ENCODE measurements around the gene TBX1.
"Not testable (repeated sequence)": the region's sequence is repeated elsewhere in the genome, so short reads cannot be mapped to it uniquely, and the experiment has no call there.

Gene TBX1

DNA sequence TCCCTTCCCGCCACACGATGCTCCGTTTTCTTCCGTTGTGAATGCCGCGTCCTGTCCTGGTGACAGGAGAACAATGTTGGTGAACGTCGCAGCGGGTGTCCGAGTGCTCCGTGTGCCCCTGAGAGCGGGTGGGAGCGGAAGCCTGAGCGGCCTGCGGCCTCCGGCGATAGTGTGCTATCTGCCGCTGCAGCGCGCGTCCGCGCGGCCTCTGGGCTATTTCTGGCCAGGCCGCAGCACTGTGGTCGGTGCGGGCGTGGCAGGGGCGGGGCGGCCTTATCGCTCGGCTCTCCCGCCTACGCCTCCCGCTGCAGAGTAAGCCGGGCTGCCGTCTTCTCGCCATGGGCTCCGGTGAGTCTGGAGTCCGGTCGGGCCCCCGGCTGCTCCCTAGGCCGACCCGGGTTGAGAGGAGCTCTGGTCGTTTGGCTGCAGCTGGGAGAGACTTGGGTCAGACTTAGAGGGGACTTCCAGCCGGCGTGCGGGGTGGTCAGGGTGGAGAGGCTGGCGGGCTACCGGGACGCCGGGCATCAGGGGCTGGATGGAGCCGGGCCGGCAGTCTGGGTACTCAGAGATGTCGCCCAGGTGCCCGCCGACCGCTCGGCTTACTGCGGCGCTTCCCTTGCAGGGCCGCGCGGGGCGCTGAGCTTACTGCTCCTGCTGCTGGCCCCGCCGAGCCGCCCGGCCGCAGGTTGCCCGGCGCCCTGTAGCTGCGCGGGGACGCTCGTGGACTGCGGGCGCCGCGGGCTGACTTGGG lies 37.2 kb upstream of the TBX1 start, which contains the start of gene GP1BB:
GP1BB (plus strand) TSS at position 308 of the 751 bp plus-strand sequence; CDS start at position 339, 31 bp downstream.
- peak in 1 of 2 donors; percentile 17 for DNase-seq (ENCODE audit: low read depth in 2 of 2)

DNA sequence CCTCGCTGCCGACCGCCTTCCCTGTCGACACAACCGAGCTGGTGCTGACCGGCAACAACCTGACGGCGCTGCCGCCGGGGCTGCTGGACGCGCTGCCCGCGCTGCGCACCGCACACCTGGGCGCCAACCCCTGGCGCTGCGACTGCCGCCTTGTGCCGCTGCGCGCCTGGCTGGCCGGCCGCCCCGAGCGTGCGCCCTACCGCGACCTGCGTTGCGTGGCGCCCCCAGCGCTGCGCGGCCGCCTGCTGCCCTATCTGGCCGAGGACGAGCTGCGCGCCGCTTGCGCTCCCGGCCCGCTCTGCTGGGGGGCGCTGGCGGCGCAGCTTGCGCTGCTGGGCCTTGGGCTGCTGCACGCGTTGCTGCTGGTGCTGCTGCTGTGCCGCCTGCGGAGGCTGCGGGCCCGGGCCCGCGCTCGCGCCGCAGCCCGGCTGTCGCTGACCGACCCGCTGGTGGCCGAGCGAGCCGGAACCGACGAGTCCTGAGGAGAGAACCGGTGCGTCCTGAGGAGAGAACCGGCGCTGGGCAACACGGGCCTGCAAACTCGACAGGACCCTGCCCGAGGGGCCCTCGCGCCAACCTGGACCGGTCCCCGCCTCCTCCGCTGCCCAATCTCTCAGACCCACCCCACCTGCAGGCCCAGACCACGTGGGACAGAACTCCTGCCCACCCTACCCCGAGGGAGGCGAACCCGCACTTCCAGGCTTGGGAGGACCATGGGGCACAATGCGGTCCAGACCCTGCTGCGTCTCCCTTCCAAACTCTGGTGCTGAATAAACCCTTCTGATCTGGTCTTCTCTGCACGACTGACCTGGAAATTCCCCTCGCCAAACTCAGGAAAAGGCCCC lies 36.4 kb upstream of the TBX1 start:
- DNase-seq (ENCODE audit: low read depth in 2 of 2) = peak; percentile 23 to 45

DNA sequence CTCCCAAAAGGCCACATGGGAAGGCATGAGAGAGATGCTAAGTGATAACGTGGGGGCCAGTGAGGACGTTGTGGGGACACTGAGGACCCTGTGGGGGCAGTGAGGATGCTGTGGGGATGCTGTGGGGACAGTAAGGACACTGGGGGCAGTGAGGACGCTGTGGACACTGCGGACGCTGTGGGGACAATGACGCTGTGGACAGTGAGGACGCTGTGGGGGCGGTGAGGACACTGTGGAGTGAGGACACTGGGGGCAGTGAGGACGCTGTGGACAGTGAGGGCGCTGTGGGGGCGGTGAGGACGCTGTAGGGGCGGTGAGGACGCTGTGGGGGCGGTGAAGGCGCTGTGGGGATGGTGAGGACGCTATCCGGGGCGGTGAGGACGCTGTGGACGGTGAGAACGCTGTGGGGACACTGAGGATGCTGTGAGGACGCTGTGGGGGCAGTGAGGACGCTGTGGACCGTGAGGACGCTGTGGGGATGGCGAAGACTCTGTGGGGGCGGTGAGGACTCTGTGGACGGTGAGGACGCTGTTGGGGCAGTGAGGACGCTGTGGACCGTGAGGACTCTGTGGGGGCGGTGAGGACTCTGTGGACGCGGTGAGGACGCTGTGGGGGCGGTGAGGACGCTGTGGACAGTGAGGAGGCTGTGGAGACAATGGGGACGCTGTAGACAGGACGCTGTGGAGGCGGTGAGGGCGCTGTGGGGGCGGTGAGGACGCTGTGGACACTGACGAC lies 35.5 kb upstream of the TBX1 start:
- DNase-seq (ENCODE audit: low read depth in 2 of 2) = no peak

DNA sequence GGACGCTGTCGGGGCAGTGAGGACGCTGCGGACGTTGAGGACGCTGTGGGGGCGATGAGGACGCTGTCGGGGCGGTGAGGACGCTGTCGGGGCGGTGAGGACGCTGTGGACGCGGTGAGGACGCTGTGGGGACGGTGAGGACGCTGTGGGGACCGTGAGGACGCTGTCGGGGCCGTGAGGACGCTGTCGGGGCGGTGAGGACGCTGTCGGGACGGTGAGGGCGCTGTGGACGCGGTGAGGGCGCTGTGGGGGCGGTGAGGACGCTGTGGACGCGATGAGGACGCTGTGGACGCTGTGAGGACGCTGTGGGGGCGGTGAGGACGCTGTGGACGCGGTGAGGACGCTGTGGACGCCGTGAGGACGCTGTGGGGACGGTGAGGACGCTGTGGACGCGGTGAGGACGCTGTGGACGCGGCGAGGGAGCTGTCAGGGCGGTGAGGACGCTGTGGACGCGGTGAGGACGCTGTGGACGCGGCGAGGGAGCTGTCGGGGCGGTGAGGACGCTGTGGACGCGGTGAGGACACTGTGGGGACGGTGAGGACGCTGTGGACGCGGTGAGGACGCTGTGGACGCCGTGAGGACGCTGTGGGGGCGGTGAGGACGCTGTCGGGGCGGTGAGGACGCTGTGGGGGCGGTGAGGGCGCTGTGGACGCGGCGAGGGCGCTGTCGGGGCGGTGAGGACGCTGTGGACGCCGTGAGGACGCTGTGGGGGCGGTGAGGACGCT lies 34.4 kb upstream of the TBX1 start:
- not testable (repeated sequence) for DNase-seq (ENCODE audit: low read depth in 2 of 2)

DNA sequence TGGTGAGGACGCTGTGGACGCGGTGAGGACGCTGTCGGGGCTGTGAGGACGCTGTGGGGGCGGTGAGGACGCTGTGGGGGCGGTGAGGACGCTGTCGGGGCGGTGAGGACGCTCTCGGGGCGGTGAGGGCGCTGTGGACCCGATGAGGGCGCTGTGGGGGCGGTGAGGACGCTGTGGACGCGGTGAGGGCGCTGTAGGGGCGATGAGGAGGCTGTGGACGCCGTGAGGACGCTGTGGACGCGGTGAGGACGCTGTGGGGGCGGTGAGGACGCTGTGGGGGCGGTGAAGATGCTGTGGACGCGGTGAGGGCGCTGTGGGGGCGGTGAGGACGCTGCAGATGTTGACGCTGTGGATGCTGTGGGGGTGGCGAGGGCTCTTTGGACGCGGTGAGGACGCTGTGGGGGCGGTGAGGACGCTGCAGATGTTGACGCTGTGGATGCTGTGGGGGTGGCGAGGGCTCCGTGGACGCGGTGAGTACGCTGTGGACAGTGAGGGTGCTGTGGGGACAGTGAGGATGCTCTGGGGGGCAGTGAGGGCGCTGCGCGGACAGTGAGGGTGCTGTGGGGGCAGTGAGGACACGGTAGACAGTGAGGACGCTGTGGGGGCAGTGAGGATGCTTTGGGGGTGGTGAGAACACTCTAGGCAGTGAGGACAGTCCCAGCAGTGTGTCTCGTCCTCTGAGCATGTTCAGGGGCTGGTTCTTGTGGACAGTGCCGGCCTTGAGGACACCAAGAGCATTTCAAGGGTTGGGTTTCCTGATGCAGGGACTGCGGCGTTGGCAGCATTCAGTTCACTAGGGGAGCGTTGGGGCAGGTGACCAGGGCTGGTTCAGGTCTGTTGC lies 33.0 kb upstream of the TBX1 start:
- DNase-seq (ENCODE audit: low read depth in 2 of 2) = no peak

DNA sequence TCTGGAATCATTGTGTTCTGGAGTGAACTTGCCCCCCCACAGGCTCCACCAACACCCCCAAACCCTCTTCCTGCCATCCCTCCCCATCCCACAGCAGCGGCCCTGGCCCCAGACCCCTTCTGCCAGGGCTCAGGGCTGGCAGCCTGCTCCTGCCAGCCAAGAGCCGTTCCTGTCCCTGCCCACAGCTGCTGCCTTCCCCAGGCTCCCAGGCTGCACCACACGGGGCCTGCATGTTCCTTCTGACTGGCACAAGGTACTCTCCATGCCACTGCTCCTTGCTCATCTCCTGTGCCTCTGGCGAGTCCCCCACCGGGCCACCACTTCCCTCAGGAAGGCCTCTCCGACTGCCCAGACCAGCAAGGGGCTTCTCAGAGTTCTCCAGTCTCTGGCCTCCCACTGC lies 32.3 kb upstream of the TBX1 start:
- DNase-seq (ENCODE audit: low read depth in 2 of 2) = no peak

DNA sequence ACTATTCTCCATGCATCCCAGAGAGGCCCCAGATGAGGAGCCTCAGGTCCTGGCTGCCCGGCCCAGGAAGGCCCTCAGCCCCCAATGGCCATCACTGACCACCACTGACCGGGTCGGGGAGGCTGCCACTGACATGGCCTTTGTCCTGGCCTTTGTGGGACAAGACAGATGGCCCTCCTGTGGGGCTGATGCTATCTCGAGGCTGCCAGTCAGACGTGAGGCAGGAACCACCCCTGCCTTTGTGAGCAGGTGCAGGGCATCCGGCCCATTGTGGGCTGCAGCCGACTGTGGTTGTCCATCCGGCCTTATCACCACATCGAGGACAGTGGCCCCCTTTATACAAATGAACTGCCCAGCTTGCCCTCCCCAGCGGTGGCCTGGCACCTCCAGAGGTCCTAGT lies 31.7 kb upstream of the TBX1 start:
- DNase-seq (ENCODE audit: low read depth in 2 of 2) = no peak

DNA sequence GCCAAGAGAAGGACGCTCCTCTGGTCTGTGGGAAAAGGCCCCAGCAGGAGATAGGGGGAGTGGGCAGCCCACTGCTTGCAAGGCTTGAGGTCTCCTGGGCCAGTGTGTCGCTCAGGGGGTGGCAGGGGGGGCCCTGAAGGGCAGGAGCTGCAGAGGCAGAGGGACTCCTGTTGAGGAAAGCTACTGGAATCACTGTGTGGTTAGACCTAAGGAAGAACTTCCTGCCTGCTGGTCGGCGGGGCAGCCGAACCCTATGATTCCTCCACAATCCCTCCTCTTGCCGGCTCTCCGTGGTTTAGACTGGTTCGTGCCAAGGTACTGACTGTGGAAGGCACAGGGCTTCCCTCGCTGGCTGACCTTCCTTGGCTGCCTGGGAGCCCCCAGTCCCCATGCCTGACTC lies 31.1 kb upstream of the TBX1 start:
- DNase-seq (ENCODE audit: low read depth in 2 of 2) = no peak

DNA sequence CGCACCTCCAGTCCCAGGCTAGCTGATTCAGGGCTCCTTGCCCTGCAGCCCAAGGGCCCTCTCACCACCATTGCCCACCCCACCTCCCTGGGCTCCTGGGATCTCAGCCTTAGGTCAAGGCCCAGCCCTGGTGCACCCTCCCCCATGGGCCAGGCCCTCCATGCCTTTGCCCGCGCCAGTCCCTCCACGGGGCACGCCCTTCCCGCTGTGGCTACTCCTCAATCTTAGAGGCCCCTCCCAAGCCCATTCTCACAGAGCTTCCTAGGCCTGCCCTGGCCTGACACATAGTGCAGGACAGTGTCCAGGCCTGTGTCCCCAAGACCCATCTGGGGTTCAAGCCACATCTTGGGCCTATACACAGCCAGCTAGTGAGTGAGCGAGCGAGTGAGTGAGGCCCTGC lies 30.4 kb upstream of the TBX1 start:
- no peak for DNase-seq (ENCODE audit: low read depth in 2 of 2)

DNA sequence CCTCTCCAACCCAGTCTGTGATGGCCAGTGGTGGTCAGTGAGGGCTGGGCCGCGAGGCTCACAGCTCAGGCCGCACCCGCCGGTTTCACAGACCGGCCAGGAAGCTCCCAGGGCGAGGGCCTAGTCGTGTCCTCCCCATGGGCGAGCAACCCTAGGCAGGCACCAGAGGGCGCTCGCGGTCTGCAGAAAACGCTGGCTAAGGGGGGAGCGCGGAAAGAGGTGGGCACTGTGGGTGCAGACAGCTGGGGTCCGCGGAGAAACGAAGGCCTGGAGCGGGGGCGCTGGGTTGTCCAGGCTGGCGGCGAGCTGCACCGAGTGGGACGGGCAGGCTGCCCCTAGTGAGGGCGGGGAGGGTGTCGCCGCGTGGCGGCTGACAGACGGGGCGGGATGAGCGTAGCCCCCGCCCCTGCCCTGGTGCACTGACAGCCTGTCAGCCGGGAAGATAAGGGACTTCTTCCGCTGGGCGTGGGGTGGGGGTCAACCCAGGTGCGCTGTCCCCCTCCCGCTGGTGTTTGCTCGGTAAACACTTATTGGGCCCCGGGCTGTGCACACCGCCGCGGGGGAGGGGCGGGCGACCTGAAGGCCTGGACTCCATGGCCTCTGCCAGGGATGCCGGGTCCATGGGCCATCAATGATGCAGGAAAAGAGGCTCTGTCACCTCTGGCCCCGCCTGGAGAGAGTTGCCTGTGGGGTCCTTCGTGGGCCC lies 29.8 kb upstream of the TBX1 start:
- DNase-seq (ENCODE audit: low read depth in 2 of 2) = peak; percentile 63 to 68

DNA sequence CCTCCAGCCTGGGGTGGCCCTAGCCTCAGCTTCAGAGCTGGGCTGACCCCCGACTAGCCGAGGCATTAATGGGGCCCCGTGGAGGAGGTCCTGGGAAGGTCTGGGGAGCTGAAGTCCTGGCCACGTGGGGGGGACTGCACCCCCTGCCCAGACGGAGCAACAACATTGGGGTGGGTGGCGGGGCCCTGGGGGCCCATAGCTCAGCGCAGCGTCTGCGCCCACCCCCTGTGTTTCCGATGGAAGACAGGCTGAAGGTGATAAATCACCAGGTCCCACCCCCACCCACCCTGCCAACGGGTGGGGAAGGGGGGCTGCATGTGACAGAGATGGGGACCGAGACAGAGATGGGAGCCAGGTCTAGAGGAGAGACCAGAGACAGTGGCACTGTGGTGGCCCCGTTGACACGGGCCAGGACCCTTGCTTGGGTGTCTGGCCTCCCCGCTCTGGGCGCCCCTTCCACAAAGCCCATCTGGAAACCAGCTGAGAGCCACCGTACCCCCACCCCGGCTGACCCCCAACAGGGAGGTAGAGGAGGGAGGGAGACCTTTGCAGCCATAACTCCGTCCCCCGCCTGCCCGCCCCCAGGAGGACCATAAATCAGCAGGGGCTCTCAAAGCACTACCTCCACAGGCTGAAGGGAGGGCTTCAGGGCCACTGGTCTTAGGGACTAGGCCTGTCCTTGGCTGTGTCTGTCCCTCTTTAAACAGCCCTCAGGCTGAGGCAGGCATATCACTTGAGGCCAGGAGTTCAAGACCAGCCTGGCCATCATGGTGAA lies 29.0 kb upstream of the TBX1 start:
- no peak for DNase-seq (ENCODE audit: low read depth in 2 of 2)

DNA sequence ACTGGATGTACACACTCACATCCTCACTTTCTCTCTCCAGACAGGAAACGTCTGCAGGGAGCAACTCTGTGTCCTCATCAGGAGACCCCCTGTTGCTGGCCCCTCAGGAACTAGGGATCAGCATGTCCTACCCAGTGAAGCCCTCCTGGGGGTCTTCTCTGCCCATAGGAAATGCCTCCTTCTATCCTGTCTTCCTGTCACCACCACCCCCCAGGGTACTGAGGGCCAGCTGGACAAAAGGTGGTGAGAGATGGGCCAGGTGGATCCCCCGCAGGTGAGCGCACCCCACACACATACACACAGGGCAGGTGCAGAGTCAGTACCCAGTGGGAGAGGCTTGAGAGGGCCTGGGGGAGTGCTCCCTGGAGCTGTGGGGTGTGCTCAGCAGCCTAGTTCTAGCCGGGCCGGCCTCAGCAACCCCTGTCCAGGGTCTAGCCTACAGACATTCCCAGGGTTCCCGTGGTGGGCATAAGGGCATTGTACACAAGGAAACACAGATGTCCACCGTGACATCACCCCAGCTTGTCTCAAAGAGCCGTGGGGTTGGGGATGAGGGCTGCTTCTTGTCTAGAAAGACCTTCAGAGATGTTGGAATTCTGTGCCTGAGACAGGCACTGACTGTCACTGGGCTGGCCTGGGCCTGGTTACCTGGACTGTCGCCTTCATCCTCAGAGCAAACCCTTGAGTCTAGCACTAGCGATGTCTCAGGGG lies 28.0 kb upstream of the TBX1 start:
- no peak for DNase-seq (ENCODE audit: low read depth in 2 of 2)

DNA sequence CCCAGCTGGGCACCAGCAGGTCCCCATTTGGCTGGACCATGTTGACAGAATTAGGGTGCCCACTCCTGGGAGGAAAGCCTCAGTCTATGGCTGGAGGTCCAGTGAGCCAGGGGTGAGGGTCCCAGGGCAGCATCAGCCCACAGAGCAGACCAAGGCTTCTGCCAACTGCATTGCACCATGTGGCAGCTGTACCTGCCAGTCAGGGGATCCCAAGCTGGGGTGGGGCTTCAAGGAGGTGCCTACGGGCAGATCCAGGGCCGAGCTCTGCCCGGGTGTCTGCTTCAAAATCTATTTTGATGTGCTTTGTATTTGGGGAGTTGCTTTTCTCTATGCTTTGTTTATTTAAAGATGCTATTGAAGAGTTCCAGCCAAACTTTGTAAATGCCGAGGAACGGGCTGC lies 26.8 kb upstream of the TBX1 start:
- no peak for DNase-seq (ENCODE audit: low read depth in 2 of 2)

DNA sequence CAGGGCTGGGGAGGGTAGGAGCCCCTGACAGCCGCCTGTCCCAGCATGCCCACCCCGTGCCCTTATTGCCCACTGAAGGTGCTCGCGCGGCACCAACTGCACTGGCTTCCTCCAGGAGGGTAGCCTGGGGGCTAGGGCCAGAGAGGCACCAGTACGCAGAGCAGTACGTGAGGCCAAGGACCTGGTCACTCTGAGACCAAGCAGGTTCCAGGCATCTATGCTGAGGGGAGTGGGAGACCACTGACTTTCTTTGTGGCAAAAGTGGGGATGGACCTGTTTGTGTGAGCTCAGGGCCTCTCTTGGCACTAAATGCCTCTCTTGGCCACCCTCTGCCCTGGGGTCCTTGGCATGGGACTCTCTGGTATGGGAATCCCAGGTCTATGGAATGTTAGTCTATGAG lies 26.4 kb upstream of the TBX1 start:
- no peak for DNase-seq (ENCODE audit: low read depth in 2 of 2)

DNA sequence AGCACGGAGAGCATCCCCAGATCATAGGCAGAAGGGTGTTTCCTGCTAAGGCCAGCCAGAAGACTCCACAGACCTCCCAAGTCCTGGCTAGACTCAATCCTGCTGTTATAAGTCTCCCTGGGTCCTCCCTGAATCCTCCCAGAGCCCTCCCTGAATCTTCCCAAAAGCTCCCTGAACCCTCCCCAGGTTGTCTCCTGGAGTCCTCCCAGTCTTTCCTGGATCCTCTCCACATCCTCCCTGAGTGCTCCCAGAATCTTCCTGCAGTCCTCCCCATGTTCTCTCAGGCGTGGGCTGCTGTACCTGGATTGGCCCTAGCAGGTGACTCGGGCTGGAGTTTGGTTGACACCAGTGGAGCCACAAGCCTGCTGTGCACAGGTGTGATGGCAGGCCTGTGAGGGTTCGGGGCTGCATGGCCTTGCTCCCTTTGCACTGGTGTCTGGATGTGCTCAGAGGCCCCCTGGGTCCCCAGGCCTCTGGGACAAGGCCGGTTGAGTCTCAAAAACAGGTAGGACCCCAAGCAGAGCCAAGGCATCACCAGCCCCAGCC lies 25.7 kb upstream of the TBX1 start:
- no peak for DNase-seq (ENCODE audit: low read depth in 2 of 2)

DNA sequence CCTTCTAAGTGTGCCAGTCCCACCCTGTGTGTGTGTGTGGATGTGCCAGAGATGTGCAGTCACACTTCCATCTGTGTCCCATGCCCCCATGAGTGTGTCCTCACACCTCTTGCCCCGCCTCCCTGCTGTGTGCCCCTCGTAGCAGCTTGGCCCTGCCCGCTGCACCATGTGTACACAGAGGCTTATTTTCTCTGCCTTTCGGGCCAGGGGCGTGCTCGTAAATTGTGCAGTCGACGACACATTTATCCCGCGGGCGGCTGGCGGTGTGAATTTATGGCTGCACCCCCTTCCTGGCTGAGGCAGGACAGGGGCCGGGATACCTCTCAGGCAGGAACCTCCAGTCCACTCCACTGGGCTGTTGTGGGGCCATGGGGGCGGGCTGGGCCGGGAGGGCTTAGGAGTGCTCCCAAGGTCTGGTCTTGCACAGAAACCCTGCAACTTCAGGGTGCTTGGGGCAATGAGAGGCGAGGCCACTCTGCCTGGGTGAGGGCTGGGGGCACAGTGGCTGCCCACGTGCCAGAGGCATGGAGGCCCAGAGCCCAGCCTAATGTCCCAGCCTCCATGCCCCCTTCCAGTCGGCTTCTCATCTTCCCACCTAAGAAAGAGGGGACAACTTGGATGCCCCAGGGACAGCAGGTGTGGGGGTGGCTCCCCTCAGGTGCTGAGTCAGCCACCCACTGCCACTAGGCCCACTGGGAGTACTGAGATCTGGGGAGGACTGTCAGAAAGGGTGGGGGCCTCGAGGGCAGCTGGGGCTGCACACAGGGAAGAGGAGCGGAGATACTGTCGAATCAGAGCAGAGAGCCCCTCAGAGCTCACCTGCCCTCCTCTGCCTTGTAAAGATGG lies 24.7 kb upstream of the TBX1 start:
- DNase-seq (ENCODE audit: low read depth in 2 of 2) = no peak

DNA sequence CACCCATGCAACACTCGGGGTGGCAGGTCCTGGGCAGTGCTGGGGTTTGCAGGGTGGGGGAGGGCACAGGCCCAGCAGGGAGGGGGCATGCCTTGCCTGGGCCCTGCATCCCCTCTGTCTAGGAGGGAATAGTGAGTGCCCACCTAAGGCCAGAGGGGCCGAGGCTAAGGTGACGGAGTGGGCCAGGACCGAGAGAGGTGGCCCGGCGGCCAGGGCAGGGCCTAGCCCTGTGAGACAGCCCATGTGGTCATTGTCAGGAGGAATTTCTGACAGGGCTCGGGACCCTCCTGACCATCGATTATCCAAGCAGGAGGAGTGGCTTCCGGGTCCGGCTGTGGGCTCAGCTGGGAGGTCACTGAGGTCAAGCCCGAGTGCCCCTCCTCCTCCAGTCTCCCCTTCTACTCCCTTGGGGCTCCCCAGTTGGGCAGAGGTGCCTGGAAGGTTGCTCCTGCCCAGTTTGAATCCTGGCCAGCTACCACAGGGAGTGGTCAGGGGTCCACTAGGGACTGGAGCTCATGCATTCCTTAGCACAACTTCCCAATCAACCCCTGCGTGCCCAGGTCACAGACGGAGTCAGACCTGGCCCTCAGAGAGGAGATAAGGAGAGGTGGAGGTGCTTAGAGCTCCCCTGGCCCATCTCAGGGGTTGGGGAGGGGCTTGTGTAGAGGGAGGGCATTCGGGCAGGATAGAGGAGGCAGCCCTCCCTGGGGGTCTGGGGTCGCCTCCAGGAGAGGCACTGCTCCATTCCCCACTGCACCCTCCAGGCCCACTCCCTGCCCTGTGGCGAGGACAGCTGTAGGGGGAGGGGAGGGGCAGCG lies 22.5 kb upstream of the TBX1 start:
- DNase-seq (ENCODE audit: low read depth in 2 of 2) = no peak

Measured in stimulated activated CD8-positive, alpha-beta memory T cell treated with anti-CD3 and anti-CD28 coated beads, Interleukin-15, amount 100 ng/mL, for 48 hours (primary cell).